Measurements from ENCODE around the gene CBX4. TPM values are rescaled to one million over a fixed set of nuclear protein-coding genes. Genes with fewer than 3 reads are reported as not detected.

CBX4 gene
- total and polyA plus RNA-seq, 2 of the 13 experiments (the other 11 are each of a cell fraction or from before 2014, with no cell fraction given): 25.8 to 50.8 TPM

- 0 out of 2 replicates have a peak, but pooled peaks have one; percentile 40 for TF ChIP-seq ZNF142 (CRISPR knock-in tag; IDR thresholded peaks at IDR 0.05)
- no peak for TF ChIP-seq ZFP90 (CRISPR knock-in tag; IDR thresholded peaks at IDR 0.05; ENCODE audit: borderline replicate concordance)
- 0 out of 2 replicates have a peak, but pooled peaks have one; percentile 61 for TF ChIP-seq ZBTB8A (CRISPR knock-in tag; IDR thresholded peaks at IDR 0.05; ENCODE audit: borderline replicate concordance, low read depth)
- no peak for TF ChIP-seq SRF (IDR thresholded peaks at IDR 0.05; ENCODE audit: low read depth, low read length)
- TF ChIP-seq PHF5A (CRISPR knock-in tag; IDR thresholded peaks at IDR 0.05; ENCODE audit: low read depth, unreplicated experiment): no peak
- TF ChIP-seq ZSCAN5A (CRISPR knock-in tag; IDR thresholded peaks at IDR 0.05; ENCODE audit: borderline replicate concordance): 0 out of 2 replicates have a peak, but pooled peaks have one; percentile 50
- TF ChIP-seq, protein P1, sequence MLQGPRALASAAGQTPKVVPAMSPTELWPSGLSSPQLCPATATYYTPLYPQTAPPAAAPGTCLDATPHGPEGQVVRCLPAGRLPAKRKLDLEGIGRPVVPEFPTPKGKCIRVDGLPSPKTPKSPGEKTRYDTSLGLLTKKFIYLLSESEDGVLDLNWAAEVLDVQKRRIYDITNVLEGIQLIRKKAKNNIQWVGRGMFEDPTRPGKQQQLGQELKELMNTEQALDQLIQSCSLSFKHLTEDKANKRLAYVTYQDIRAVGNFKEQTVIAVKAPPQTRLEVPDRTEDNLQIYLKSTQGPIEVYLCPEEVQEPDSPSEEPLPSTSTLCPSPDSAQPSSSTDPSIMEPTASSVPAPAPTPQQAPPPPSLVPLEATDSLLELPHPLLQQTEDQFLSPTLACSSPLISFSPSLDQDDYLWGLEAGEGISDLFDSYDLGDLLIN (CRISPR knock-in tag; IDR thresholded peaks at IDR 0.05; ENCODE audit: borderline replicate concordance): no peak
- 0 out of 2 replicates have a peak, but pooled peaks have one; percentile 9 for TF ChIP-seq ZNF24 (IDR thresholded peaks at IDR 0.05)
- TF ChIP-seq BRF2 (CRISPR knock-in tag; IDR thresholded peaks at IDR 0.05): peak; percentile 88; the same call in 1 of the 2 replicates
- TF ChIP-seq RCOR2 (CRISPR knock-in tag; IDR thresholded peaks at IDR 0.05): no peak
- no peak for TF ChIP-seq NAIF1 (CRISPR knock-in tag; IDR thresholded peaks at IDR 0.05; ENCODE audit: borderline replicate concordance)
Observed at GRCh38 chr17:79843816-79844800, 4.9 kb upstream of the CBX4 start (continued).
